GM12872 (cell line): ENCODE data around the gene U2AF2.

Source experiments
- TF ChIP-seq, protein P1 (sequence below): IDR thresholded peaks from 3 replicates; pipeline ENCODE4 v1.5.1; 2011; ENCODE audit warnings: low read depth, mild to moderate bottlenecking, low read length, moderate library complexity; ENCODE audit not compliant: insufficient read depth

U2AF2 gene

DNA sequence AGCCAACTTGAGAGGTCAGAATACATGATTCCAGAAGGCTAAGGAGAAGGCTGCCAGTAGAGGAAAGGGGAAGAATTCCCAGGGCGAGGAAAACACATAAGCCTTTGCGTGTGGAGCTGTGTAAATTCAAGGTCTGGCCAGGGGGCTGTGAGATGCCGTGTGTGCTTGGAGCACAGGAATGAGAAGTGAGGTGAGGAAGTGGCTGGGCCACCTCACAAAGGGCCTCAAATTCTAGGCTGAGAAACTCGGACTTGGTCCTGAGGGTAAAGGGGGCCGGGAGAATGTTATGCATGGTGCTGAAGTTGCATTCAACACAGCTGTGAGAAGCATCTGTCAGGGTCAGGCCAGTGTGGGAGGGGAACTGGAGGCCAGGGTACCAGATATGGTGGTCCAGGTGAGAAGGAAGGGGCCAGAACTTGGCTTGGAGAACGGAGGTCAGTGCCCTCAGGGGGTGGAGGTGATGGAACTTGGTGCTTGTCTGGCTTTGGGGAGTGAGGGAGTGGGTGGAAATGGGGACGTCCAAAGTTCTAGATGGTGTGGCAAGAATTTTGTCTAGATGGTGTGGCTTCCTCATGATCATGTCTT lies 18.9 kb upstream of the U2AF2 start:
- TF ChIP-seq, protein P1, sequence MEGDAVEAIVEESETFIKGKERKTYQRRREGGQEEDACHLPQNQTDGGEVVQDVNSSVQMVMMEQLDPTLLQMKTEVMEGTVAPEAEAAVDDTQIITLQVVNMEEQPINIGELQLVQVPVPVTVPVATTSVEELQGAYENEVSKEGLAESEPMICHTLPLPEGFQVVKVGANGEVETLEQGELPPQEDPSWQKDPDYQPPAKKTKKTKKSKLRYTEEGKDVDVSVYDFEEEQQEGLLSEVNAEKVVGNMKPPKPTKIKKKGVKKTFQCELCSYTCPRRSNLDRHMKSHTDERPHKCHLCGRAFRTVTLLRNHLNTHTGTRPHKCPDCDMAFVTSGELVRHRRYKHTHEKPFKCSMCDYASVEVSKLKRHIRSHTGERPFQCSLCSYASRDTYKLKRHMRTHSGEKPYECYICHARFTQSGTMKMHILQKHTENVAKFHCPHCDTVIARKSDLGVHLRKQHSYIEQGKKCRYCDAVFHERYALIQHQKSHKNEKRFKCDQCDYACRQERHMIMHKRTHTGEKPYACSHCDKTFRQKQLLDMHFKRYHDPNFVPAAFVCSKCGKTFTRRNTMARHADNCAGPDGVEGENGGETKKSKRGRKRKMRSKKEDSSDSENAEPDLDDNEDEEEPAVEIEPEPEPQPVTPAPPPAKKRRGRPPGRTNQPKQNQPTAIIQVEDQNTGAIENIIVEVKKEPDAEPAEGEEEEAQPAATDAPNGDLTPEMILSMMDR, result no peak

DNA sequence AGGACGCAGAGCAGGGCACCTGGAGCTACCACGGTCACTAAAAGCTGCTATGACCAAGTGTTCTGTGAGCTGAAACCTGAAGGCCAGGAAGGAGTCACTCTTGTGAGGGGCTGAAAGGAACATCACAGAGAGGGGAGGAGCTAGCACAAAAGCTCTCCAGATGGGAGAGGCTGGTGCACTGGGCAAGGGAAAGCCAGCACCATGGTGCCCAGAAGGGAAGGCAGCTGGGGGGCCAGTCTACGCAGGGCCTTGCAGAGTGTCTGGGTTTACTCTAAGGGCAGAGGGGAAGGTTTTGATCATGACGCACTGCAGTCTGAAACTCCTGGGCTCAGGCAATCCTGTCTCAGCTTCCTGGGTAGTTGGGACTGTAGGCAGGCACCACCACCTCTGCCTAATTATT lies 18.1 kb upstream of the U2AF2 start:
- TF ChIP-seq, protein P1, result no peak

DNA sequence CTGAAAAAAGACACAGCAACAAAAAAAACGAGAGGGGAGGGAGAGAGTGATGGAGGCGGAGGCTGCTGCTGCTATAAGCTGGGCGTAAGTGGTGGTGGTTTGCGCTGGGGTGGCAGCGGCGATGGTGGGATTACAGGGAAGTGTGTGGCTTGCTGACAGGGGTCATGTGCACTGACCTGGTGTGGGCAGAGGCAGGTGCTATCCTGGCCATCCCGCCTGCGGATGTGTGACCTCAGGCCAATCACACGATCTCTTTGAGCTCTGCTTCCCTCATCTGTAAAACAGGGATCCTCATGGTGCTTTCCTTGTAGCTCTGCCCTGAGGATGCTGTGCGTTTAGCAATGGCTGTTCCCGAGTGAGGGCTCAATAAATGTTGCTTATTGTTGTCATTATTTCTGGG lies 17.3 kb upstream of the U2AF2 start:
- TF ChIP-seq, protein P1, result no peak

DNA sequence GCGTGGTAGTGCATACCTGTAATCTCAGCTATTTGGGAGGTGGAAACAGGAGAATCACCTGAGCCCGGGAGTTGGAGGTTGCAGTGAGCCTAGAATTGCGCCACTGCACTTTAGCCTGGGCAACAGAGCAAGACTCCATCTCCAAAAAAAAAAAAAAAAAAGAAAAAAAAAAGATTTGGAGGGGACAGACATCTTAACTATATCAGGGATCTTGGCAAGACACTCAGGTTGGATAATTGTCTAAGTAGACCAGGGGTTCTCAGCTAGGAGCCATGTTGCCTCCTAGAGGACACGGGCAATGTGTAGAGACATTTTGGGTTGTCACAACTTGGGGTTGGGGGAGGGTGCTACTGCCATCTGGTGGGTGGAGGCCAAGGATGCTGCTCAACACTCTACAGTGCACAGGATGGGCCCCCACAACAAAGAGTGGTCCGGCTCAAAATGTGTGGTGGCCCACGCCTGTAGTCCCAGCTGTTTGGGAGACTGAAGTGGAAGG lies 15.9 kb upstream of the U2AF2 start:
- TF ChIP-seq, protein P1, result peak; percentile 72

DNA sequence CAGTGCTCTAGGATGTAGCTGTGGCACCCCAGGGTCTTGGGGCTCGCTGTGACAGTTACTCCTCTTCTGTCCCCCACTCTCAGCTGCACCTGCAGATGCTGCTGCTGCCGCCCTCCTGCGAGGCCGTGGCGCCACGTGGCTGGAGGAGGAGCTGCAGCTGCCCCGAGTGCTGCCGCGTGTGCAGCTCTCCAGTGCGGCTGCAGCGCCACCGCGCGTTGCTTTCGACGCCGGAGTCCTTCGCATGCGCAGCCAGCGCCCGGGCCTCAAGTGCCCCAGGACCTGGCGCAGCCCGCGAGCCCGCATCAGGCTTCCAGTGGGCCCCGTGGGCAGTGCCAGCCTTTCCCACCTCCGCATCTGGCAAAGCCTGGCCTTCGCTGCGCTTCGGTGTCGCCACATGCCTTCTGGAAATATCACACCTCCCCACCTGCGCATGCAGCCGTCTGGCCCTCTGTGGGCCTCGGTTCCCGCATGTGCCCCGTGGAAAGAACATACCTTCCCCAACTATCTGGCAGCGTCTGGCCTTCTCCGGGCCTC lies 14.7 kb upstream of the U2AF2 start:
- TF ChIP-seq, protein P1, result no peak

DNA sequence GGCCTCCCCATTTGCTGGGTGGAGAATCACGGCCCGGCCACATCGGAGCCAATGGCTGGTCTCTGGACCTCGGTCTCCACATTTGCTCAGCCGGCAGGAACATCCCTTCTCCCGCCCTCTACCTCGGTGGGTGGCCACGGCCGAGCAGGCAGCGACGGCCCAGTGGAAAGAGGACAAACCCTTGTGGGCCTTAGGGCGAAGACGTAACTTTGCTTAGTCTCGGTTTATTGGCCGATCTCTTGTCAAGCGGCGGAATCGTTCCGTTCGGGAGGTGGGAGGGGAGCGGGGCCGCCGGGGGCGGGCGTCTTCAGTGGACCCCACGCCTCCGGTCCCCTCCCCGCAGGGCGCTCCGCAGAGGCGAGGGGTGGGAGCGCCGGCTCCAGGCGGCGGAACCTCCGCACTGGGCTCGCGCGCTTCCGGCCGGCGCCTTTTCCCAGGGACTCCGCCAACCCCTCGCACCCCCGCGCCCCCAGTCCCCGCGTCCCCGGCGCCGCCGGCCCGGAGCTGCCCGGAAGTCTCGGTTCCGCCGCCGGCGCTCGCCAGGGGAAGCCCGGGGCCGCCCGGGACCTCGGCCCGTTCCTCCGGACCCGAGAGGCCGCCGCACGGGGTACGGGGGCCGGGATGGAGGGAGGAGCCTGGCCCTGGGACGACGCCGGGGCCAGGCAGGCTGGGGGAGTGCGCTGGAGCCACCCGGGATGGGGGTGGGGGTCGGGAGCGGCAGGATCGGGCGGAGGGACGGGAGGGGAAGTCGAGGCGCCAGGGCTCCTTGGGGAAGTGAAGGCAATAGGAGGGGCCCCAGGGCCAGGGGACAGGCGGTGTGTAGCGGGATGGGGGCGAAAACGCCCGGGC lies 14.0 kb upstream of the U2AF2 start, which contains the start of gene ZNF580:
Gene ZNF580, plus strand, starts transcription at position 426 of the 849 bp plus-strand sequence. CDS start 1,507 bp downstream, outside the sequence.
- TF ChIP-seq, protein P1, result no peak

DNA sequence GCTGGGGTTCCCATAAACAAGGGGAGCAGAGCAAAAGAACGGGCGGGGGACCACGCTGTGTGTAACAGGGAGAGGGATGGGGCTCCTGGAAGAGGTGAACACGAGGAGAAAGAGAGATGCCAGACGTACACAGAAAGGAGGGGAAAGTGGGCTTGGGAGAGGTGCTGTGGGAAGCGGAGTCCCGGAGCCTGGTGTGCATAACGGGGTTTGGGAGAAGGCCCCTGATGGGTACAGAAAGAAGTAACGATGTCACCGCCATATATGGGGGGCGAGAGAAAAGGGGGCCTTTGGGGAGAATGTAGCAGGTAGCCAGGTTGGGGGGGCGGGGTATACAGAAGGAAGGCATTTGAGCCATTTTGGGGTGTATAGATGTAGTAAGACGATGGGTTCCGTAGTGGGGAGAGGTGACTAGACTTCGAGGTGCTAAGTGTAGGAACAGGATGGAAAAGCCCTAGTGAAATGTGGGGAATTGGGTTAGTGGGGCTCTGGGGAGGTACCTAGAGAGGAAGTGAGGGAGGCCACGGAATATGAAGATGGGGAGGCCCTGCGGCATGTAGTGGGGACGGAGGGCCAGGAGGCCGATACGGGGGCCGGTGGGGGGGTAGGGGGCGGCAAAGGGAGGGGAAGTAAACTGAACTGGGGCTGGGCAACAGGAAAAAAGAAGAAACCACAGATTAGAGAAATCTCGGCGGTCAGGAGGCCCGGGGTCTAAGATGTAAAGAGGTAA lies 13.2 kb upstream of the U2AF2 start:
- TF ChIP-seq, protein P1, result no peak
